Measurements from ENCODE around the gene PLXNA4.

GRCh38 chr7:132551439-132551838, 24.8 kb downstream of the PLXNA4 start:
- TF ChIP-seq EZH2 (IDR thresholded peaks at IDR 0.05; ENCODE audit: insufficient read depth, poor library complexity, severe bottlenecking) (no peak), EZH2phosphoT487 (IDR thresholded peaks at IDR 0.05; ENCODE audit: insufficient read depth, low read depth) (no peak)

Data from GM23248 (cell line).